DMS 273 (cell line): ENCODE measurements around the gene MIEF1.
A peak's percentile ranks its signal among the peaks of the same experiment; 100 is the strongest.

ENCODE experiments used
- DNase-seq: peaks from one replicate; lab custom pipeline; 2025; ENCODE audit not compliant: unreplicated experiment; lab: John Stamatoyannopoulos, UW

Gene MIEF1

DNA sequence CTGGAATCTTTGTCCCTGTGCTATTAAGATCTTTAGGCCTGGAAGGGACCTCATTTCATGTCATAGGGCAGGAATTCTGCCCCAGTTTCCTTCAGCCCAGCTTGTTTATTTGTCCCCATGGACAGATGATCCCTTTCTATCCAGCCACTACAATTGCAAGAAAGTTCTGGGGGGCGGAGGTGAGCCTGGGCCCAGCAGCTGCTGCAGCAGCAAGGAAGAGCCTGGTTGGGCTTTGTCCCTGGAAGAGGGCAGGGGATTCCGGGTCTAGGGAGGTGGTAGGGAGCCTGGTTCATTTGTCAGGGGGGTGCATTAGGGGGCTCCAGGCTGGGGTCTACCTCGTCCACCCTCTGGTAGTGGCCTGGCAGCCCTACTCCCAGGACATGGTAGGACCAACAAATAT lies 52.1 kb downstream of the MIEF1 start:
- no peak for DNase-seq

DNA sequence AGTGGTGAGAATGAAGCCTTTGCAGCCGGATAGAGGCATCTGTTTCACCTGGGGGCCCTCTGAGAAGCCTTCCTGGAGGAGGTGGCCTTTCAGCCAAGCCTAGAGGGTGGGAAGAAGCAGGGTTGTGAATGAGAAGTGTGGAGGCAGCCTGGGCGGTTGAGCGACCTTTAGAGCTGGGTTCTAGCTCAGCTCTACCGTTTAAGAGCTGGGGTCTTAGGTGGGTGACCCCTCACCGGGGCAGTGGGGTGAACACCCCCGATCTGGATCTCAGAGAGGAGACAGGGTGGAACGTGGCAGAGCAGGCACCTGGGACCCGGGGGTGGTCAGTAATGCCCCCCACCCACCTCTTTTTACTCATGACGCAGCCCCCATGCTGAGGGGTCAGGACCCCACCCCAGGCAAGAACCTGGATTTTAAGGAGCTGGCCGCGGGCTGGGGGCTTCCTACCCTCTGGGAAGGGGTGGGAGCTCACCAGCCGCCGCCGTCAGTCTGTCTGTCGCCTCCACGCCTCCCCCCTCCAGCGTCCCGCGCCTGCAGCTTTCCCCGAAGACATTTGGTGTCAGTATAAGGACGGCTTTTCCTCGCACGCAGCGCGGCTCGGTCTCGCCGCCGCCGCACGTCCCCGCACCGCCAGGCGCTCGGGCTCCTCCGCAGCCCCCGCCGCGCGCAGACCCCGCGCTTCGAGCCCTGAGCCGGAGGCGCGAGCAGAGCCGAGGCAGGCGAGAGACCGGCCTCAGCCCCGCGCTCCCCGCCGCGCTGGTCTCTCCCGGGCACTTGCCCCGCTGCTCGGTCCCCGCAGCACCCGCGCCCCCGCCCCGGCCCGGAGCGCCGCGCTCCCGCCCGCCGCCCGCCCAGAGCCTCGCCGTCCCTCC lies 55.1 kb downstream of the MIEF1 start:
- DNase-seq = peak; percentile 59

DNA sequence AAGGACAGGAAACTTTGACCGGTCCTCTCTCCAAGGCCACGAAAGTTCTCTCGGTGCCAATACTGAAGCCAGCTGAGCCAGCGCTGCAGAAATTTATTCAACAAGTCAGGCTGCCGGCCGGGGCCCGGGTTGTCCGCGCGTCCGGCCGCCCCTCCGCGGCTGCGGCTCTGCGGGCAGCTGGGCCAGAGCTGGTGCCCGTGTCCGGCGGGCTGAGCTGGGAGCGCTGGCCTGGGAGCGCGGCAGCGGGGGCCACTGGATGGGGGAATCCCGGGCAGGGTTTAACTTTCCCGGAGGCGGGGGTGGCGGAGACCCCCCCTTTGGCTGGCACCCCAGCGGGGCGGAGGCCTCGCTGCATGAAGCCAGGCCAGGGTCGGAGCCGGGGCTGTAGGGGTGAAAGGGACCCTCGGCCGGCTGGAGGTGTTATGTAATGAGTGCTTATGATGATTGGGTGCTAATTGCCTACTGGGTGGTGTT lies 56.2 kb downstream of the MIEF1 start:
- DNase-seq = peak; percentile 14

DNA sequence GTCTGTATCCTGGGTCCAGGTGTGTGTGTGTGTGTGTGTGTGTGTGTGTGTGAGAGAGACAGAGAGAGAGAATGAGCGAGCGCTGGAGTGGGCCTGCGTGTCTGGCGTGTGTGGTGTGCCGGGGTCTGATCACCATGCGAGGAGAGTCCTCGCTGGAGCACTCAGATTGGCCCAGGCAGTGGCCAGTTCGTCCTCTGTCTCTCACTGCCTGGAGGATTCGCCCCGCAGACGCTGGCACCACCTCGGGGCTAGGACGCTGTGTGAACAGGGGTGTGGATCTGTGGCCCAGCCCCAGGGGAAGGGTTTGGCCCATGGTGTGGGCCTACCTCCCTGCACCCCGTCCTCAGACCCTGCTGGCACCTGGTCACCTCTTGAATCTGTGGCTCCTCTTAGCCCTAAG lies 56.9 kb downstream of the MIEF1 start:
- no peak for DNase-seq

DNA sequence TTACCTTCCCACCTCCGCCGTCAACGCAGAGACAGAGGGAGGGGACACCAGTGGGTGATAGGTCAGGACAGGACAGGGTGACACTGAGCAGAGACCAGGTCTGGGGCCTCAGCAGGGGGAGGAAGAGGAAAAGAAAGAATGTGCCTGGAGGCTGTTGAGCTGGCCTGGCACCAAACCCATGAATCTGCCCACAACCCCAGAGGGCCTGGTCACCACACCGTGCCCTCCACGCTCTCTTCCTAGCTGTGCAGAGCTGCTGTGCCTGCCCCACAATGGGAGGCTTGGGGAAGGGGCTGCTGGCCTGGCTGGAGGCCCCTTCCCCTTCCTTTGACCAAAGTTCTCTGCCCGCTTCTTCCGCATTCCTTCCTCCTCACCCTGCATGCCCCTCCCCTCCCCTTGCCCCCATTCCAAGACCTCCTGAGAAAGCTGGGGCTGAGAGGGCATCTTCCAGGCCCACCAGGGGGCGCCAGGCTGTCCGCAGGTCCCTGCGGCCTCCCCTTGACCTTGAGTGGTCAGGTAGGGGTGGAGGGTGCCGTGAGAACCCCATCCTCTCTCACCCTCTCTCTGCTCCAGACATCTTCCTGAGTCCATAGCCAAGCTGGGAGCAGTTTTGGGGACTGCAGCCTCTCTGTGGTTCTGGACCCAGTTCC lies 57.5 kb downstream of the MIEF1 start:
- DNase-seq = peak; percentile 18

DNA sequence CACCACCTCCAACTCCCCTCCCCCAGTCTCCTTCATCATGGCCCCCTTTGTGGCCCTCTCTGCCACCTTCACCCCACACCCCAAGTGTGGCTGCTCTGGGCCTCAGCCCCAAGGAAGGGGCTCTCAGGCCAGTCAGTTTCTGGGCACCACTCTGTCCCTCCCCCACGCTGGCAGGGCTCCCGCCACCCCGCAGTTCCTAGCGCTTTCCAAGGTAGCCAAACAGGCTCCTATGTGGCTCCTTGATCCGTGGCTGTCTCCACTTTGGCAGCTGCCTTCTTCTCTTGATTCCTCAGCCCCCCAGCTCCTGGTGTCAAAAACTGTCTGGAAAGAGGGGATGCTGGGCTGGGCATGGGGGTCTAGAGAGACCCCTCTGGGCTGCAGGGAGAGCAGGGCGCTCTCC lies 58.0 kb downstream of the MIEF1 start:
- DNase-seq = peak; percentile 15

DNA sequence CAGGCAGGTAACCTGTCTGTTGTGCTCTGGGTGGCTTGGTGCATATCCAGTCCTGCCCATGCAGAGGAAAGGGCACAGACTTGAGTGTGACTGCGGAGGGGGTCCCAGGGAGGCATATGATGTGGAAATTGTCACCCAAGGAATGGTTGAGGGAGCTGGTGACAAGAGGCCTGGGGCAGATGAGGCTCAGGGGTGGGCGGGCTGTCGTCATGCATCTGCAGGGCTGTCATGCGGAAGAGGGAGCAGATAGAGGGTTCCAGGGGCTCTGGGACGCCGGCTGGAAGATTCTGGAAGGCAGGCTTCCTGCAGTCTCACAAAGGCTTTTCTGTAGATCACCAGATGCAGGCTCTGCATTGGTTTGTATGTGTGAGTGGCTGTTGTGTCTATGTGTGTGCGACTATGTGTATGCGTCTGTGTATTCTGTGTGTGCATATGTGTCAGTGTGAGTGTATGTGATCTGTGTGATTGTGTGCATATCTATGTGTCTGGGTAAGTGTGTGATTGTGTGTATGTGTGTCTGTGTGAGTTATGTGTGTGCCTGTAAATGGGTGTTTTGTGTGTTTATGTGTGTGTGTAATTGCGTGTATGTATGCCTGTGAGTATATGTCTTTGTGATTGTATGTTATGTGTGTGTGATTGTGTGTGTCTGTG lies 60.9 kb downstream of the MIEF1 start:
- no peak for DNase-seq

DNA sequence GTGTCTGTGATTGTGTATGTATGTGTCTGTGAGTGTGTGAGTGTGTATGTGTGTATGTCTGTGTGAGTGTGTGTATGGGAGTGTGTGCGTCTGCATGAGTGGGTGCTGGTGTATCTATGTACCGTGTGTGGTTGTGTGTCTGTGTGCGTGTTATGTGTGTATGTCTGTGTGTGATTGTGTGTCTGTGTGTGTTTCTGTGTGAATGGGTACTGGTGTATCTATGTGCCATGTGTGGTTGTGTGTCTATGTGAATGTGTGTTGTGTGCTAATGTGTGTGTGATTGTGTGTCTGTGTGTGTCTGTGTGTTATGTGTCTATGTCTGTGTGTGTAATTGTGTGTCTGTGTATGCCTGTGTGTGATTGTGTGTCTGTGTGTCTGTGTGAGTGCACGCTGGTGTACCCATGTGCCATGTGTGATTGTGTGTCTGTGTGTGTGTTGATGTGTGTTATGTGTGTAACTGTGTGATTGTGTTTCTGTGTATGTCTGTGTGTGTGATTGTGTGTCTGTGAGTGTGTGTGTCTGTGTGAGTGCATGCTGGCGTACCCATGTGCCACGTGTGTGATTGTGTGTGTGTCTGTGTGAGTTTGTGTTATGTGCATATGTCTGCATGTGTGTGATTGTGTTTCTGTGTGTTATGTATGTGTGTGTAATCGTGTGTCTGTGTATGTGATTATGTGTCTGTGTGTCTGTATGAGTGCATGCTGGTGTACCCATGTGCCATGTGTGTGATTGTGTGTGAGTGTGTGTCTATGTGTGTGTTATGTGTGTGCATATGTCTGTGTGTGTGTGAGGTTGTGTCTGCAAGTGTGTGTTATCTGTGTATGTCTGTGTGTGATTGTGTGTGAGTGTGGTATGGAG lies 61.7 kb downstream of the MIEF1 start:
- DNase-seq = no peak

DNA sequence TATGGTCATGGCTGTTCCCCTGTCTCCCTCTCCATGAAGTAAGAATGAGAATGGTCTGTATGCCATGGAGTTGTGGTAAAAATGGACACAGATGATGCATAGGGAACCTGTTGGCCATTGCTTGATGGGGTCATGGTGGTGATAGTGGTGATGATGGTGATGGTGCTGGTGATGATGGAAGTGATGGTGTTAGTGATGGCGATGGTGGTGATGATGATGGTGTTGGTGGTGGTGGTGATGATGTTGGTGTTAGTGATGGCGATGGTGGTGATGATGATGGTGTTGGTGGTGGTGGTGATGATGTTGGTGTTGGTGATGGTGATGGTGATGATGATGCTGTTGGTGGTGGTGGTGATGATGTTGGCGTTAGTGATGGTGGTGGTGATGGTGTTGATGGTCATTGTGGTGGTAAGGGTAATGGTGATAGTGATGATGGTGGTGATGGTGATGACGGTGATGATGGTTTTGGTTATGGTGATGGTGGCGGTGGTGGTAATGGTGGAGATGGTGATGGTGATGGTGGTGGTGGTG lies 63.4 kb downstream of the MIEF1 start:
- no peak for DNase-seq

DNA sequence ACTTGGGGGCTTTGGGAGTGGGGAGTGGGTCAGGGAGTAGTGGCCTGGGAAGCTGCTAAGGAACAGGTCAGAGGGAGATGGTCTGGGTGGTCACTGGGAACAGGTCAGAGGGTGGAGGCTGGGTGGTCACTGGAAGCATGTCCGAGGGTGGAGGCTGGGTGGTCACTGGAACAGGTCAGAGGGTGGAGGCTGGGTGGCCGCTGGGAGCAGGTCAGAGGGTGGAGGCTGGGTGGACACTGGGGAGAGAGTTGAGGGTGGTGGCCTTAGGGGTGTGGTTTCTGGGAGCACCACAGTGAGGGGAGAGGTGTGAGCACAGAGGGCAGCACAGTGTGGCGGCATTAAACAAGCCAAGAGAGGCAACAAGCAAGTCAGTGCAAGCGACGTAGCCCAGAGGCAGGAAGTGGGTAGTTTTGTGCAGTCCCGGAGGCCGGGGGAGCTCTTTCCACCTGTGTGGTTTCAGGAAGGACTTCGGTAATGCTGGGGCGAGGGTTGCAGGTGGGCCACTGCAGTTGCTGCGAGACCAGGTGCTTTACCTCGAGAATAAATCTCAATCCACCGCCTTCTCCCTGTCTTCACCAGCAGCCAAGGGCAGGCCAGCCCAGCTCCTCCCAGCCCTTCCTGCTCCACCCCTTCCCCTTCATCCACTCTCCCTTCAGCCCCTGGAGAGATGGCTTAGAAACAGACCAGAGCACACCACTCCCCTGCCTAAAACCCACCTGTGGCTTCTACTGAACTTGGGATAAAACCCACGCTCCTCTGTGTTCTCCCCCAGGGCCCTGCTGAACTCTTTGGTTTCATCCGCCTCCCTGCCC lies 65.3 kb downstream of the MIEF1 start:
- no peak for DNase-seq
